Activated T-cell treated with anti-CD3 and anti-CD28 coated beads, Interleukin-2, amount 50 U/mL, for 72 hours (primary cell): ENCODE data around the gene GOLGA6L24. TPM values are rescaled to one million over a fixed set of nuclear protein-coding genes. Genes with fewer than 3 reads are reported as not detected.
"Not testable (repeated sequence)": the region's sequence is repeated elsewhere in the genome, so short reads cannot be mapped to it uniquely, and the experiment has no call there.

ENCODE experiments used
- ATAC-seq, 2 donors: fragments of 150-1000 bp; cut with Tn5 transposase; replicated peaks in 1 of 2; 2 replicates each; pipeline ENCODE4 v1.10.0; 2021; ENCODE audit warnings: moderate library complexity in 2 of 2, mild to moderate bottlenecking in 1 of 2
- DNase-seq, 2 donors: peaks; one replicate each; pipeline ENCODE4 v3.0.0; 2021 to 2022; ENCODE audit warnings: mixed read lengths in 1 of 2
- H3K27ac Mint-ChIP-seq: one replicate; pipeline ENCODE4 v1.8.0; 2022; ENCODE audit warnings: mild to moderate bottlenecking, moderate library complexity, mixed read lengths
- H3K27me3 Mint-ChIP-seq: one replicate; pipeline ENCODE4 v1.8.0; 2022; ENCODE audit warnings: low read depth, mixed read lengths
- H3K36me3 Mint-ChIP-seq, 2 donors: one replicate each; pipeline ENCODE4 v1.8.0; 2022; ENCODE audit warnings: mixed read lengths in 2 of 2, mild to moderate bottlenecking in 1 of 2; ENCODE audit not compliant: insufficient read depth in 2 of 2
- H3K4me1 Mint-ChIP-seq: one replicate; pipeline ENCODE4 v1.8.0; 2022; ENCODE audit warnings: low read depth, mixed read lengths
- H3K4me3 Mint-ChIP-seq, 2 donors: one replicate each; pipeline ENCODE4 v1.8.0; 2022; ENCODE audit warnings: mild to moderate bottlenecking in 2 of 2, mixed read lengths in 2 of 2, moderate library complexity in 2 of 2
- H3K9me3 Mint-ChIP-seq, 2 donors: one replicate each; pipeline ENCODE4 v1.8.0; 2022; ENCODE audit warnings: mixed read lengths in 2 of 2
- total RNA-seq, 2 donors: library from RNA; stranded (reverse); gene quantifications; one replicate each; pipeline ENCODE4 v1.2.3, GENCODE V29; 2022

The GOLGA6L24 gene, protein sequence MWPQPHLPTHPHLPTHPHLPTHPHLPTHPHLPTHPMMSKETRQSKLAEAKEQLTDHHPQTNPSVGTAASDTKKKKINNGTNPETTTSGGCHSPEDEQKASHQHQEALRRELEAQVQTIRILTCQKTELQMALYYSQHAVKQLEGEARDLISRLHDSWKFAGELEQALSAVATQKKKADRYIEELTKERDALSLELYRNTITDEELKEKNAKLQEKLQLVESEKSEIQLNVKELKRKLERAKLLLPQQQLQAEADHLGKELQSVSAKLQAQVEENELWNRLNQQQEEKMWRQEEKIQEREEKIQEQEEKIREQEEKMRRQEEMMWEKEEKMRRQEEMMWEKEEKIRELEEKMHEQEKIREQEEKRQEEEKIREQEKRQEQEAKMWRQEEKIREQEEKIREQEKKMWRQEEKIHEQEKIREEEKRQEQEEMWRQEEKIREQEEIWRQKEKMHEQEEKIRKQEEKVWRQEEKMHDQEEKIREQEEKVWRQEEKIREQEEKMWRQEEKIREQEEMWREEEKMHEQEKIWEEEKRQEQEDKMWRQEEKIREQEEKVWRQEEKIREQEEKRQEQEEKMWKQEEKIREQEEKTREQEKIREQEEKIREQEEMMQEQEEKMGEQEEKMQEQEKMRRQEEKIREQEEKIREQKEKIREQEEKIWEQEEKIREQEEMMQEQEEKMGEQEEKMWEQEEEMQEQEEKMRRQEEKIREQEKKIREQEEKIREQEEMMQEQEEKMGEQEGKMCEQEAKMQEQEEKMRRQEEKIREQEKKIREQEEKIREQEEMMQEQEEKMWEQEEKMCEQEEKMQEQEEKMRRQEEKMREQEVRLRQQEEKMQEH
- not detected for total RNA-seq

DNA sequence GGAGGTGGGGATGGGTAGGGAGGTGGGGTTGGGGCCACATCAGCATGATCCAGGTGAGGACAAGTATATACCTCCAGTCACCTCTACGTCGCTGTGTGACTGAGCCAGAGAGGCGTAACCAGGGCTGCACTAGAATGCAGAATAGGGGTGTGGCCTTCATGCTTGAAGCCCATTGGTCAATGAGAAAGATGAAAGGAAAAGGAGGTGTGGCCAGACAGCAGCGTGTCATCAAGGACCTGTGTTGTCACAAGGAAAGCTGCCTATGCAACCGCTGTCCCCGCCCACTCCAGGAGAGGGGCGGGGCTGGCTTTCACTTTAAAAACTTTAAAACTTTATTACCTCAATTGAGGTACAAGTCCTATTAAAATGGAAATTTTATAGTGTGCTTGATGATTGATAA is at the start of gene GOLGA6L24:
Gene GOLGA6L24 (minus strand): TSS at position 101 of the 400 bp plus-strand sequence. CDS start 61 bp downstream, at position 40.
- ATAC-seq, H3K27me3 Mint-ChIP-seq, H3K27ac Mint-ChIP-seq, H3K4me1 Mint-ChIP-seq, DNase-seq, H3K36me3 Mint-ChIP-seq, H3K9me3 Mint-ChIP-seq, H3K4me3 Mint-ChIP-seq: not testable (repeated sequence)

DNA sequence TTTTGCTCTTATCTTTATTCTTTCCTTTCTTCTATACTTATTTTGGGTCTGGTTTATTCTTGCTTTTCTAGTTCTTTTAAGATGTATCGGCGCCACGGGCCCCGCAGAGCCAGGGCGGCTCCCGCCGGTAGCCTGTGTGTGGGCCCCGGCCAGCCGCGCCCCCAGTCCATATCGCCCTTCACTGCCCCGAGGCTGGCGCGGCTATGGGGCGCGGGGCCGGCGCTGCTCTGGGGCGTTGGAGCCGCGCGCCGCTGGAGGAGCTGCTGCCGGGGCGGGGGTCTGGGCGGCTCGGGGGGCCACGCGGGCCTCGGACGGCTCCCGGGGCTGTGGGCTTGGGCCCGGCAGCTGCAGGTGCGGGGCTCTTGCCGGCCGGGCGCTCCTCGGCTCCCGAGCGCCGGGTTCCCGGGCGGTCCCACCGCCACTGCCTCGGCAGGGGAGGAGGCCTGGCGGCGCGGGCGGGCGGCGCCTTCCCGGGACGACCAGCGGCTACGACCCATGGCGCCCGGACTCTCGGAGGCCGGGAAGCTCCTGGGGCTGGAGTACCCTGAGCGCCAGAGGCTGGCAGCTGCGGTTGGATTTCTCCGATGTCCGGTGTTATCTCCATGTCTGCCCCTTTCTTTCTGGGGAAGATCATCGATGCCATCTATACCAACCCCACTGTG is 45.0 kb upstream of the GOLGA6L24 start:
- not testable (repeated sequence) for H3K27me3 Mint-ChIP-seq, H3K4me1 Mint-ChIP-seq, H3K9me3 Mint-ChIP-seq, DNase-seq, H3K4me3 Mint-ChIP-seq, H3K36me3 Mint-ChIP-seq, H3K27ac Mint-ChIP-seq, ATAC-seq

DNA sequence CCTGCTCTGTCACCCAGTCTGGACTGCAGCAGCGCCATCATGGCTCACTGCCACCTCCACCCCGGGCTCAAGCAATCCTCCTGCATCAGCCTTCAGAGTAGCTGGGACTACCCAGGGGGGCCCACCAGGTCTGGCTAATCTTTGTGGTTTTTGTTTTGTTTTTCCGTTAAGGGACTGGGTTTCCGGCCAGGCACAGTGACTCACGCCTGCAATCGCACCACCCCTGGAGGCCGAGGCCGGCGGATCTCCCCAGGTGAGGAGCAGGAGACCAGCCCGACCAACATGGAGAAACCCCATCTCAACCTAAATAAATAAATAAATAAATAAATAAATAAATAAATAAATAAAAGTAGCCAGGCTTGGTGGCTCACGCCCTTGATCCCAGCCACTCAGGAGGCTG is 38.1 kb upstream of the GOLGA6L24 start:
- H3K27me3 Mint-ChIP-seq, ATAC-seq, H3K9me3 Mint-ChIP-seq, H3K4me3 Mint-ChIP-seq, H3K4me1 Mint-ChIP-seq, H3K27ac Mint-ChIP-seq, DNase-seq, H3K36me3 Mint-ChIP-seq: not testable (repeated sequence)

DNA sequence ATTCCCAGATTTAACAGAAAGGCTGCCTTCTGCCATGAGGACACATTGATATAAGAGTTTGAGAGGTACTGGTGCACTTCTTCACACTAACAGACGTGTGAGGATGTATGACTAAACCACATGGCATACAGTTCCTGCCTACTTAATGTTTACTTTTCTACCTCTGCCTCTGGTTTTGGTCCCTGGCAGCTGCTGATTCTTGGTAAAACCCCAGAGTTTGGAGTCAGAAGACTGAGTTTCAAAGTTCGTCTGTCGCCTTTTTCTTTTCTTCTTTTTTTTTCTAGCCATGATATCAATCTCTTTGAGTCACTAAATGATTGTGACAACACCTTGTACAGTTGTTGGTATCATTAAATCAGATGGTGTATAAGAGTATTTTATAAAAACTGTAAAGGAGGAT is 22.2 kb upstream of the GOLGA6L24 start:
- H3K27ac Mint-ChIP-seq, H3K27me3 Mint-ChIP-seq, H3K9me3 Mint-ChIP-seq, ATAC-seq, H3K36me3 Mint-ChIP-seq, H3K4me1 Mint-ChIP-seq, H3K4me3 Mint-ChIP-seq: not testable (repeated sequence)
- peak in 1 of 2 donors; percentile 0 for DNase-seq

DNA sequence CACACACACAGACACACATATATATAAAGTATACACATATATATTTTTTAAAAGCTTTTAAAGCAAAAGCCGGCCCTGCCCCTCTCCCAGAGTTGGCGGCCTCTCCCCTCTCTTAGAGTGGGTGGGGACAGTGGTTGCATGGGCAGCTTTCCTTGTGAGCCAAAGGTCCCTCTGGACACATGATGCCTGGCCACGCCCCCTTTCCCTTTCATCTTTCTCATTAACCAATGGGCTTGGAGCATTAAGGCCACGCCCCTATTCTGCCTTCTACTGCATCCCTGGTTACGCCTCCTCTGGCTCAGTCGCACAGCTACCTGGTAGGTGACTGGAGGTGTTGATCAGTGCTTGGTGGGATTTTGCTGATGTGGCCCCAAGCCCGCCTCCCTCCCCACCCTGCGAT is 20.5 kb upstream of the GOLGA6L24 start, which contains the start of gene GOLGA8F:
Gene GOLGA8F (plus strand): TSS at position 301 of the 400 bp plus-strand sequence. CDS start 98 bp downstream, at position 399.
- not testable (repeated sequence) for H3K36me3 Mint-ChIP-seq, H3K4me1 Mint-ChIP-seq, ATAC-seq, H3K27me3 Mint-ChIP-seq, H3K4me3 Mint-ChIP-seq, H3K9me3 Mint-ChIP-seq, H3K27ac Mint-ChIP-seq, DNase-seq

DNA sequence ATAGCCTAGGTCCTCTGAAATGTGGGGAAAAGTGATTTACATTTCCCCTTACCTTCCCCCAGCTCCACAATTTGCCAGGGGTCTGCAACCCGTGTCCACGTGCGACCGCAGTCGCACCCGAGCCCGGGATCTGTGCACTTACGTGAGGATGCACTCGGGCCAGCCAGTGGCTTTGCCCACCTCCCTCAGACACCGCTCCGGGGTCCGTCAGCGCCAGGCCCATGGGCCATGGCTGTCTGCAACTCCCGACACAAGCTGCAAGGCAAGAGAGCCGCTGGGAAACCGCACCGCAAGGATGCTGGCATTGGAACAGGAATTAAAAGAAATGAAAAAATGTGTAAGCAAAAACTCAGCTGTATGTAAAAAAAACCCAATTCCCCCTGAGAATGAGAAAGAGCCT is 7.6 kb upstream of the GOLGA6L24 start:
- not testable (repeated sequence) for H3K4me1 Mint-ChIP-seq, ATAC-seq, H3K27ac Mint-ChIP-seq, DNase-seq, H3K27me3 Mint-ChIP-seq, H3K36me3 Mint-ChIP-seq, H3K4me3 Mint-ChIP-seq, H3K9me3 Mint-ChIP-seq

DNA sequence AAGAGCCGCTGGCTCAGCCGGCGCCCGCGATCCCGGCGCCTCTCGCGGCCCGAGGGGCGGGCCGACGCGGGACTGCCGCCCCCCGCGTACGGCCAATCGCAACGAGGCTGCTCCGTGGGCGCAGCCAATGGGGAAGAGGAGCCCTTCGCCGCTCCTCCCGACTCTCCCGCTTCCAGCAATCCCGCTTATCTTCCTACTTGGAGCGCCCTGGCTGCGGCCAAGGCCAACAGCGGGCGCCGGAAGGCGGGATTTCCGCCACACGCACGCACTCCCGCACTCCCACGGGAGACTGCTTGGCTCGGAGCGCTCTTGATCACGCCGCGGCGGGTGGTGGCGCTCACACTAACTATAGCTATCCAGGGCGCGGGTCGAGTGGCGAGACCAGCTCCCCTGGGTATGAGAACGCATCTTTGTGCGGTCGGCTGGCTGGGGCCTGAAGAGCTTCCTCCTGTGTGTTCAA is 35.7 kb downstream of the GOLGA6L24 start, which contains the start of gene HERC2:
Gene HERC2 (minus strand): TSS at position 51 of the 460 bp plus-strand sequence. CDS start 746 bp downstream, outside the sequence.
- H3K27ac Mint-ChIP-seq = peak within 1 kb of the TSS; percentile 96
- not testable (repeated sequence) for DNase-seq, ATAC-seq

DNA sequence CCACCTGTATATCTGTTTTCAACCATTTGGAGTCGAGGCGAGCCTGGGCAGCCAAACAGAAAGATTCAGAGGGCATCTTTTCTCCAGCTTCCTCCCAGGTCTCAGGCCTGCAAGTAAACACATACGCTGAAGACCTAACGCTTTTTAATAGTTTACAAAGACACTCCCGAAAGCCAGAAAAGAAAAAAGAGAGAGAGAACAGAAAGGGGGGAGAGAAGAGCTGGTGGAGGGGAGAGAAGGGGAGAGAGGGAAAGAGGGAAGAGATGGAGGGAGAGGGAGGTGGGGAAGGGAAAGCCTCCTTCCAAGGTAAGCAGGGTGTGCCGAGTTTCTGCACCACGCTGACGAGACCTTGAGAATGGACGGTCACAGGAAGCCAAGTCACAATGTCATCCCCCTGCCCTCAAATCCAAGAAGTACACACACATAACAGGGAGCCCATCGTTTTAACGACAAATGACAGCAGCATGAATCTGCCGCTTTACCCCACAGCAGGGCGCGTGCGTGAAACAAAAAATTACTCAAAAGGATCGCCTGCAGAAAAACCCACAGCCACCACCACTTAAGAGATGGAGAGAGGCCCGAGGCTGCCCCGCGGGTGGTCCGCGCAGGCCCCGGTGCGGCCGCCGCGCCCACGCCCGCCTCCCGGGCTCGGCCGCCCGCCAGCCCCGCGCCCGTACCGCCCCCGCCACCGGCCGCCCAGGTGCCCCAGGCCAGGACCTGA is 36.4 kb downstream of the GOLGA6L24 start:
- DNase-seq = peak; percentile 15 to 37
- not testable (repeated sequence) for H3K4me1 Mint-ChIP-seq, H3K36me3 Mint-ChIP-seq, H3K9me3 Mint-ChIP-seq, ATAC-seq, H3K27me3 Mint-ChIP-seq
- H3K4me3 Mint-ChIP-seq = peak overlapping the region; percentile 97 to 99
- H3K27ac Mint-ChIP-seq = peak overlapping the region; percentile 96

More for the DNA sequence above, 35.7 kb downstream of the GOLGA6L24 start, which contains the start of gene HERC2:
- not testable (repeated sequence) for H3K36me3 Mint-ChIP-seq, H3K4me1 Mint-ChIP-seq, H3K9me3 Mint-ChIP-seq, H3K27me3 Mint-ChIP-seq
- H3K4me3 Mint-ChIP-seq = peak within 1 kb of the TSS; percentile 97 to 99

DNA sequence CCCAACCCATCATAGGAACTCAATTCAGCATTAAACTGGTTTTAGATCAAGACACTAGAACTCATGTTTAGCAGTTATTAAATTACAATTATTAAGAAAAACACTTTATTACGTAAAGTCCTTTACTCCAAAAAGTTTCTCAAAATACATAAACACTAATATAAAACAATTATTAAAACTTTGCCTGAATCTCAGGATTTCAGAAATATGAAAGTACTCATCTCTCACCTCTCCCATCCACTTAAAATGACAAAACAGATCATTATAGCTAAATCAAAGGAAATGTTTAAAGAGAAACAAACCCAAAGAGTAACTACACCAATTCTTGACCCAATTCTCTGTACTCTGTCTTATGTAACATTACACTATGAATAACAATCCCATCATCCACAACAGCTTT is 38.2 kb downstream of the GOLGA6L24 start:
- not testable (repeated sequence) for H3K4me3 Mint-ChIP-seq, H3K36me3 Mint-ChIP-seq, DNase-seq, H3K9me3 Mint-ChIP-seq, H3K27ac Mint-ChIP-seq, H3K4me1 Mint-ChIP-seq, ATAC-seq, H3K27me3 Mint-ChIP-seq

DNA sequence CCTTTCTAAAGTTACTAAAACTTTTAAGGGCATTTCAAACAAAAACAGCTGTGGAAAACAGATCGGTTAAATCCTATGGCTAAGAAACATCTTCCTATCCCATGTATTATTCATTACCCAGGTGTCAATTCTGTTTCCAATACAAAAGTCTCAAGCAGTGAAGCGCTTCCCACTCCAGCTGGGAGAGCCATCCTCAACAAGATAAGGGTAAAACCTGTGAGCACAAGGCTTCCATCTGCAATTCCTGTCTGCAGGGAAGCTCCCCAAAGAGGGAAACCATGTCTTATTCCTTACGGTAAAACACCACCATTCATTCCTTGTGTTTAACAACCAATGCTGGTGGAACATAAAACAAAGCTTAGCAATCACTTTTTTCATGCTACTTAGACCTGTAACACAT is 39.1 kb downstream of the GOLGA6L24 start:
- not testable (repeated sequence) for H3K4me3 Mint-ChIP-seq, ATAC-seq, H3K9me3 Mint-ChIP-seq, DNase-seq, H3K4me1 Mint-ChIP-seq, H3K27me3 Mint-ChIP-seq, H3K27ac Mint-ChIP-seq
- H3K36me3 Mint-ChIP-seq = peaks cover 2 to 12% of the 10 kb centered on the region in 2 donors

DNA sequence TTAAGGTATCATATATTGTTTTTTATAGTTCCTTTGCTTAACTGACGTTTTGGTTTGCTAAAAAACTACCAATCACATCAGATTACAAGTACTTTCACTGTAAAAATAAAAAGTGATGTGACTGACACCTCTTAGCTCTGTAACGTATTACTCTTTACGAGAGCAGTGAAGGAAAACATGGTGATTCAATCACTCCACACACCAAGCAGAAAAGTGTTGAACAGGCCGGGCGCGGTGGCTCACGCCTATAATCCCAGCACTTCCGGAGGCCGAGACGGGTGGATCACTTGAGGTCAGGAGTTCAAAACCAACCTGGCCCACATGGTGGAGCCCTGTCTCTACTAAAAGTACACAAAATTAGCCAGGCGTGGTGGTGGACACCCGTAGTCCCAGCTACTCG is 39.8 kb downstream of the GOLGA6L24 start:
- peaks cover 2 to 15% of the 10 kb centered on the region in 2 donors for H3K36me3 Mint-ChIP-seq
- H3K4me3 Mint-ChIP-seq, H3K4me1 Mint-ChIP-seq, H3K27me3 Mint-ChIP-seq, ATAC-seq, H3K9me3 Mint-ChIP-seq, DNase-seq, H3K27ac Mint-ChIP-seq: not testable (repeated sequence)

DNA sequence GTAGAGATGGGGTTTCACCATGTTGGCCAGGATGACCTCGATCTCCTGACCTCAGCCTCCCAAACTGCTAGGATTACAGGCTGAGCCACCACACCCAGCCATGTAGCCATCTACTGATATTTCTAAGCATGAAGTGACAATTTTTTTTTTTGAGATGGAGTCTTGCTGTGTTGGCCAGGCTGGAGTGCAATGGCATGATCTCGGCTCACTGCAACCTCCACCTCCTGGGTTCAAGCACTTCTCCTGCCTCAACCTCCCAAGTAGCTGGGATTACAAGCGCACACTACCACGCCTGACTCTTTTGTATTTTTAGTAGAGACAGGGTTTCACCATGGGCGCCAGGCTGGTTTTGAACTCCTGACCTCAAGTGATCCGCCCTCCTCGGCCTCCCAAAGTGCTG is 40.9 kb downstream of the GOLGA6L24 start:
- not testable (repeated sequence) for H3K27ac Mint-ChIP-seq, DNase-seq, ATAC-seq, H3K9me3 Mint-ChIP-seq, H3K4me3 Mint-ChIP-seq, H3K4me1 Mint-ChIP-seq, H3K27me3 Mint-ChIP-seq
- H3K36me3 Mint-ChIP-seq = peaks cover 2 to 15% of the 10 kb centered on the region in 2 donors
